ENCODE data around the gene TFAP2D. TPM values are rescaled to one million over a fixed set of nuclear protein-coding genes. Genes with fewer than 3 reads are reported as not detected.

The TFAP2D gene
- polyA plus RNA-seq, 1 donor from 2014 or later: not detected

- H3K27me3 ChIP-seq (ENCODE audit: insufficient read depth, low read depth, low read length): peaks cover 100% of the 10 kb centered on the region
- no peak overlapping the region for H2AFZ ChIP-seq (ENCODE audit: low read depth, low read length)
- no peak overlapping the region for H3K4me2 ChIP-seq (ENCODE audit: low read length)
- H3K9me3 ChIP-seq (ENCODE audit: low read length): no peaks in the 10 kb centered on the region
- no peaks in the 10 kb centered on the region for H3F3A ChIP-seq (ENCODE audit: insufficient read depth, low read length, poor library complexity, severe bottlenecking)
- H3K79me2 ChIP-seq (replicated peaks; ENCODE audit: insufficient read depth, low read length): no peaks in the 10 kb centered on the region
- no peaks in the 10 kb centered on the region for H3K9me2 ChIP-seq (ENCODE audit: insufficient read depth, low read length)
- no peak overlapping the region for H3K27ac ChIP-seq (ENCODE audit: low read length)
- no peak for TF ChIP-seq EP300 (conservative IDR thresholded peaks at IDR 0.05; ENCODE audit: poor library complexity, severe bottlenecking)
- no peaks in the 10 kb centered on the region for H3K36me3 ChIP-seq (ENCODE audit: insufficient read depth, low read length)
- H4K20me1 ChIP-seq (ENCODE audit: insufficient read depth): no peaks in the 10 kb centered on the region
- H3K4me3 ChIP-seq (ENCODE audit: low read length): no peak overlapping the region
- no peak overlapping the region for H3K9ac ChIP-seq (ENCODE audit: low read length)
Measured at GRCh38 chr6:50822078-50822476, 108.8 kb downstream of the TFAP2D start.

Other genes with a start within 250 kb of the TFAP2D start
- gene TFAP2B, start 105.3 kb downstream of the TFAP2D start, polyA plus RNA-seq: not detected in 2 replicates

All from neural cell (in vitro differentiated cells).